ENCODE data around the gene UROC1.

UROC1 gene

GRCh38 chr3:126525853-126526667 lies 8.5 kb upstream of the UROC1 start:
- no peak for TF ChIP-seq CTCF (IDR thresholded peaks at IDR 0.05; ENCODE audit: low read depth, low read length)
- H3K4me3 ChIP-seq (replicated peaks in 1 of 2; ENCODE audit: low read depth in 2 of 2, low read length in 2 of 2) = no peak overlapping the region
- no peak for DNase-seq (ENCODE audit: low read depth in 2 of 2)

- no peak for DNase-seq (ENCODE audit: low read depth in 2 of 2)
- H3K4me3 ChIP-seq (replicated peaks in 1 of 2; ENCODE audit: low read depth in 2 of 2, low read length in 2 of 2) = no peak overlapping the region
- TF ChIP-seq CTCF (IDR thresholded peaks at IDR 0.05; ENCODE audit: low read depth, low read length) = no peak
These were observed 7.7 kb upstream of the UROC1 start for GRCh38 chr3:126525091-126525852.

GRCh38 chr3:126524429-126524988 lies 6.9 kb upstream of the UROC1 start:
- no peak for DNase-seq (ENCODE audit: low read depth in 2 of 2)

GRCh38 chr3:126523745-126524428 lies 6.3 kb upstream of the UROC1 start, which contains the start of gene CHST13:
TSS of gene CHST13 (plus strand) at chr3:126524155. CDS start at chr3:126524333, 178 bp downstream.
- peak; percentile 32 to 40 for DNase-seq (ENCODE audit: low read depth in 2 of 2)
- H3K4me3 ChIP-seq (replicated peaks in 1 of 2; ENCODE audit: low read depth in 2 of 2, low read length in 2 of 2) = peak within 1 kb of the TSS in 1 of 2 donors; percentile 4

More at GRCh38 chr3:126524429-126524988, 6.9 kb upstream of the UROC1 start:
- H3K4me3 ChIP-seq (replicated peaks in 1 of 2; ENCODE audit: low read depth in 2 of 2, low read length in 2 of 2) = peak overlapping the region in 1 of 2 donors; percentile 4
- no peak for TF ChIP-seq CTCF (IDR thresholded peaks at IDR 0.05; ENCODE audit: low read depth, low read length)

GRCh38 chr3:126522363-126522788 lies 4.8 kb upstream of the UROC1 start:
- no peak overlapping the region for H3K4me3 ChIP-seq (replicated peaks in 1 of 2; ENCODE audit: low read depth in 2 of 2, low read length in 2 of 2)
- peak; percentile 55 to 58 for DNase-seq (ENCODE audit: low read depth in 2 of 2)
- TF ChIP-seq CTCF (IDR thresholded peaks at IDR 0.05; ENCODE audit: low read depth, low read length) = peak; percentile 91

More at GRCh38 chr3:126523745-126524428, 6.3 kb upstream of the UROC1 start, which contains the start of gene CHST13:
- no peak for TF ChIP-seq CTCF (IDR thresholded peaks at IDR 0.05; ENCODE audit: low read depth, low read length)
